Calu3 (cell line): ENCODE data around the gene HOXB1. TPM values are rescaled to one million over a fixed set of nuclear protein-coding genes. Genes with fewer than 3 reads are reported as not detected.

Experiments used
- BruUV-seq: library from RNA; stranded (reverse); fragments of 400-500 nt; replicated peaks from 2 replicates; lab custom pipeline; 2021; lab: Mats Ljungman, UMichigan
- CTCF ChIA-PET: fragments of 300-600 bp; sonication (Branson Sonifier 250); formaldehyde crosslinking; loops from one replicate; lab custom pipeline; 2022; ENCODE audit warnings: antibody characterized with exemption; lab: Charles Lee
- DNase-seq: peaks from one replicate; pipeline ENCODE4 v3.0.0; 2022
- H3K27ac Mint-ChIP-seq: one replicate; pipeline ENCODE4 v1.8.0; 2022; ENCODE audit warnings: mixed read lengths; ENCODE audit not compliant: unreplicated experiment
- H3K27me3 Mint-ChIP-seq: one replicate; pipeline ENCODE4 v1.8.0; 2022; ENCODE audit warnings: mixed read lengths; ENCODE audit not compliant: unreplicated experiment
- H3K36me3 Mint-ChIP-seq: one replicate; pipeline ENCODE4 v1.8.0; 2022; ENCODE audit warnings: mild to moderate bottlenecking, moderate library complexity, mixed read lengths; ENCODE audit not compliant: insufficient read depth, unreplicated experiment
- H3K4me1 Mint-ChIP-seq: one replicate; pipeline ENCODE4 v1.8.0; 2022; ENCODE audit warnings: mild to moderate bottlenecking, low read depth, mixed read lengths; ENCODE audit not compliant: unreplicated experiment
- H3K4me3 Mint-ChIP-seq: one replicate; pipeline ENCODE4 v1.8.0; 2022; ENCODE audit warnings: mild to moderate bottlenecking, low read depth, moderate library complexity, mixed read lengths; ENCODE audit not compliant: unreplicated experiment
- H3K9me3 Mint-ChIP-seq: one replicate; pipeline ENCODE4 v1.8.0; 2022; ENCODE audit warnings: low read depth, mixed read lengths; ENCODE audit not compliant: unreplicated experiment
- intact Hi-C: fragments of 100-400 bp; cut with micrococcal nuclease; formaldehyde crosslinking; loops from one replicate; pipeline ENCODE4 v1.10.0; 2022; ENCODE audit not compliant: unreplicated experiment
- total RNA-seq: library from RNA; stranded (reverse); gene quantifications from 2 replicates; pipeline ENCODE4 v1.2.3, GENCODE V29; 2022
- TF ChIP-seq, protein P1 (sequence below): fragments of 200-600 bp; IDR thresholded peaks from one replicate; pipeline ENCODE4 v1.8.0; 2022; ENCODE audit warnings: antibody characterized with exemption; ENCODE audit not compliant: unreplicated experiment

HOXB1 gene
- total RNA-seq, 1 experiment from 2014 or later = not detected

DNA sequence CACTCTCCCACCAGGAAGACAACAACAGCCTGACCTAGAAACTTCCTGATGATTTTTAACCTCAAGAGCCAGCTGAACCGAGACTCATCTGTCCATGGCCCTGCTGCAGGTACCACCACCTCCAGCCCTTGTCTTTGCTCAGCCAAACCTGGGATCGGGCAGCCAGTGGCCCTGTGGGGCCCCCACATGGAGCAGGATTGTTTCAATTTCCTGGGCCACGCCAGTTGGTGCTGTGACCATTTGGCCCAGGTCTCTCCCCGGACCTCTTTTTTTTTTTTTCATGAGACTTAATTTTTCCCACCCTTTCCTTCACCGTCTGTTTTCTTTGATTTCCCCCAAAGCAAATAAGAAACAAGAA, 22.4 kb upstream of the HOXB1 start:
- CTCF ChIA-PET = no interaction called here
- DNase-seq = no peak
- peak overlapping the region; percentile 47 for H3K27ac Mint-ChIP-seq
- peaks cover 90% of the 10 kb centered on the region for H3K36me3 Mint-ChIP-seq
- peak overlapping the region; percentile 64 for H3K4me3 Mint-ChIP-seq
- TF ChIP-seq, protein P1, sequence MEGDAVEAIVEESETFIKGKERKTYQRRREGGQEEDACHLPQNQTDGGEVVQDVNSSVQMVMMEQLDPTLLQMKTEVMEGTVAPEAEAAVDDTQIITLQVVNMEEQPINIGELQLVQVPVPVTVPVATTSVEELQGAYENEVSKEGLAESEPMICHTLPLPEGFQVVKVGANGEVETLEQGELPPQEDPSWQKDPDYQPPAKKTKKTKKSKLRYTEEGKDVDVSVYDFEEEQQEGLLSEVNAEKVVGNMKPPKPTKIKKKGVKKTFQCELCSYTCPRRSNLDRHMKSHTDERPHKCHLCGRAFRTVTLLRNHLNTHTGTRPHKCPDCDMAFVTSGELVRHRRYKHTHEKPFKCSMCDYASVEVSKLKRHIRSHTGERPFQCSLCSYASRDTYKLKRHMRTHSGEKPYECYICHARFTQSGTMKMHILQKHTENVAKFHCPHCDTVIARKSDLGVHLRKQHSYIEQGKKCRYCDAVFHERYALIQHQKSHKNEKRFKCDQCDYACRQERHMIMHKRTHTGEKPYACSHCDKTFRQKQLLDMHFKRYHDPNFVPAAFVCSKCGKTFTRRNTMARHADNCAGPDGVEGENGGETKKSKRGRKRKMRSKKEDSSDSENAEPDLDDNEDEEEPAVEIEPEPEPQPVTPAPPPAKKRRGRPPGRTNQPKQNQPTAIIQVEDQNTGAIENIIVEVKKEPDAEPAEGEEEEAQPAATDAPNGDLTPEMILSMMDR = no peak
- no peaks in the 10 kb centered on the region for H3K9me3 Mint-ChIP-seq
- no TSS peak for BruUV-seq
- intact Hi-C loops = no loop called here
- H3K27me3 Mint-ChIP-seq = no peaks in the 10 kb centered on the region
- H3K4me1 Mint-ChIP-seq = peaks cover 42% of the 10 kb centered on the region

DNA sequence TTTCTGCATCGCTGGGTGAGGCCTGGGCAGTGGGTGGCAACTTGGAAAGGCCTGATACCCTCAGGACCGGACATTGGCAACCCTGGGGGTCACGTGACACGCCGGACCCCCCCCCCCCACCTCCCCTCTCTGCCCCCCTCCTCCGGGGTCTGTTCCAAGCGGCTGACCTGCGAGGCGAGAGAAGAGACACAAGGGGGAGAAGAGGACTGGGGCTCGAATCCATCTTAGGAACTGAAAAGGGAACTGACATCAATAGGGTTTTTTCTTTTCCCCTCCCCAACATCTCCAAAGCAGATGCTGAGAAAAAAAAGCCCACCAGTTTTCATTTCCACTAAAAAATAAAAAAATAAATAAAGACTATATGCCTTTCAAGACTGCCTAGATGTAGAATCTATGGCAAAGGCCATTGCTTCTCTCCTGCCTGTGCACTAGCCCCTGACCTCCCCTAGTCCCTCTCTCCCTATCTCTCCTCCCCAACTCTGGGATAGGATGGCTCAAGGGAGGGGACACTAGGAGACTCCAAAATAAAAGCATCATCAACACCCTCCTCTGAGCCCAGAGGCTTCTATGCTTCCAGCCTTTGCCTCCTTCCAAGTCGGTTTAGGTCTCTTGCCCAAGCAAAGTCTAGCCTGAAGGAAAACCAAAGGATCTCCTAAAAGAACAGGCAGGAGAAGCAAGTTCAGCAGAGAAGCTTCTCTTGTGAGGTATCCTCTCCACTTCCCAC, 21.8 kb upstream of the HOXB1 start:
- peak overlapping the region; percentile 47 for H3K27ac Mint-ChIP-seq
- H3K27me3 Mint-ChIP-seq = no peaks in the 10 kb centered on the region
- peaks cover 90% of the 10 kb centered on the region for H3K36me3 Mint-ChIP-seq
- BruUV-seq = no TSS peak
- CTCF ChIA-PET = no interaction called here
- no peaks in the 10 kb centered on the region for H3K9me3 Mint-ChIP-seq
- intact Hi-C loops = no loop called here
- peak overlapping the region; percentile 64 for H3K4me3 Mint-ChIP-seq
- peaks cover 38% of the 10 kb centered on the region for H3K4me1 Mint-ChIP-seq
- TF ChIP-seq, protein P1 = no peak
- DNase-seq = no peak

DNA sequence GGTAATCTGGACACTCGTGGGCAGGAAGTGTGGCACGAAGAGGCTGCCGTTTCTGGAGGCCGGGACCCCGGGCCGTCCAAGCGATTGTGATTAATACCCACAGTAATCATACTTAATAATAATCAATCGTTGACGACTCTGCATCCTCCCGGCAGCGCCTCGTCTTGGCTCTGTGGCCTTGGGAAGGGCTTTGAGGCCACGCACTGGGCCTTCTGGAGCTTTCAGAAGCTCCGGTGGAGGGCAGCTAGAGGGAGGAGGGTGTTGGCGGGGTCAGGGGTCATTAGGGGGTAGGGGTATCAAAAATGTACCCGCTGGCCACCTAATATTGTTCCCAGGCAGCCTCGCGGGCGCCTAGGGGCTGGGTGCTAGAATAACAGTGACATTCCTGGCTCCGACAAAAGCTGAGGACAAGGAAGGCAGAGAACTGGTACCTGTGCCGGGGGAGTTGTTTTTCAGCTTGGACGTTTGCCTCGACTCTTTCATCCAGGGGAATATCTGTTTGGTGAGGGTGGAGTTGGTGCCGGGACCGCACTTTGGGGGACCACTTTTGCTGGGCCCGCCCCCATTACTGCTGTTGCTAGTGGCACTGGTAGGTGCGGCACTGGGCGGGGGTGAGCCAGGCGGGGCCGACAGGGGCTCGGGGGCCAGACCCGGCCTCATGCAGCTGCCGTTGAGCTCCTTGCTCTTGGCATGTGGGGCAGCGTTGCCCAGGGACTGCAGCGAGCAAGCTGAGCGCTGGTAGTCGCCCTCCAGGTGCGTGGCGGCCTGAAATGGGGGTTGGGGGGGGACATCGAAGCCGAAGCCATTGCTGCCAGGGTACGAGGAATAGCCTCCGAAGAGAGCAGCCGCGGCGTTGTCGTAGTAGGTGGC, 21.0 kb upstream of the HOXB1 start:
- CTCF ChIA-PET = no interaction called here
- H3K27ac Mint-ChIP-seq = peak overlapping the region; percentile 65
- intact Hi-C loops = no loop called here
- BruUV-seq = no TSS peak
- TF ChIP-seq, protein P1 = no peak
- peaks cover 34% of the 10 kb centered on the region for H3K4me1 Mint-ChIP-seq
- H3K4me3 Mint-ChIP-seq = peak overlapping the region; percentile 42
- DNase-seq = no peak
- no peaks in the 10 kb centered on the region for H3K9me3 Mint-ChIP-seq
- H3K27me3 Mint-ChIP-seq = no peaks in the 10 kb centered on the region
- peaks cover 90% of the 10 kb centered on the region for H3K36me3 Mint-ChIP-seq

DNA sequence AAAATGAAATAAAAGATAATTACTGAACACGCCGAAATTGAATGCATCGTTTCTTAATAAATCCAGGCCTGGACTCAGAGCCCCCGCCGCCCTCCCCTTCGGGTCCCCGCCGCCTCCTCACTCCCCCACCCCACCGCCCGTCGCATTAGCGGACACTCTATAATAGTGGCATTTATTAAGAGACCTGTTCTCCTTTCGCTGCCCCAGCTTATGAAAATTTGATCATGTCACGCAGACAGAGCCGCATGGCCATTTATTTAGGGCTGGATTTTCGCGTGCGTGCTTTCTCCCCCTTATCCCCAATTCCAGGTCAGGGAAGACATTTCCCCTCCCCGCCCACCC, 20.4 kb upstream of the HOXB1 start:
- no peak overlapping the region for H3K27ac Mint-ChIP-seq
- H3K4me1 Mint-ChIP-seq = peaks cover 30% of the 10 kb centered on the region
- H3K27me3 Mint-ChIP-seq = no peaks in the 10 kb centered on the region
- no TSS peak for BruUV-seq
- intact Hi-C loops = no loop called here
- CTCF ChIA-PET = no interaction called here
- TF ChIP-seq, protein P1 = no peak
- DNase-seq = no peak
- H3K9me3 Mint-ChIP-seq = no peaks in the 10 kb centered on the region
- H3K4me3 Mint-ChIP-seq = no peak overlapping the region
- peaks cover 90% of the 10 kb centered on the region for H3K36me3 Mint-ChIP-seq
